Measurements from ENCODE around the gene LRRK1.

The LRRK1 gene

GRCh38 chr15:101001056-101001455 is 81.9 kb downstream of the LRRK1 start:
- no peak for DNase-seq (ENCODE audit: insufficient read length, low spot score)
- no peak for FAIRE-seq

GRCh38 chr15:101001796-101002195 is 82.6 kb downstream of the LRRK1 start:
- FAIRE-seq = no peak
- no peak for DNase-seq (ENCODE audit: insufficient read length, low spot score)

GRCh38 chr15:101003081-101003480 is 83.9 kb downstream of the LRRK1 start:
- no peak for FAIRE-seq
- DNase-seq (ENCODE audit: insufficient read length, low spot score) = no peak

- FAIRE-seq (no peak), DNase-seq (ENCODE audit: insufficient read length, low spot score) (no peak)
Measured at GRCh38 chr15:101003706-101004105, 84.5 kb downstream of the LRRK1 start.

- DNase-seq (ENCODE audit: insufficient read length, low spot score) = no peak
- FAIRE-seq = no peak
Measured at GRCh38 chr15:101004500-101004899, 85.3 kb downstream of the LRRK1 start.

- no peak for DNase-seq (ENCODE audit: insufficient read length, low spot score)
- no peak for FAIRE-seq
Measured at GRCh38 chr15:101004986-101005747, 86.0 kb downstream of the LRRK1 start.

GRCh38 chr15:101006931-101007691 is 88.0 kb downstream of the LRRK1 start:
- FAIRE-seq (no peak), DNase-seq (ENCODE audit: insufficient read length, low spot score) (peak; percentile 86)

- DNase-seq (ENCODE audit: insufficient read length, low spot score) (peak; percentile 68), FAIRE-seq (no peak)
Measured at GRCh38 chr15:101008158-101009139, 89.3 kb downstream of the LRRK1 start.

GRCh38 chr15:101009176-101009575 is 90.0 kb downstream of the LRRK1 start:
- FAIRE-seq (no peak), DNase-seq (ENCODE audit: insufficient read length, low spot score) (no peak)

- FAIRE-seq (no peak), DNase-seq (ENCODE audit: insufficient read length, low spot score) (no peak)
Measured at GRCh38 chr15:101010781-101011180, 91.6 kb downstream of the LRRK1 start.

GRCh38 chr15:101012326-101013200 is 93.4 kb downstream of the LRRK1 start:
- FAIRE-seq = no peak
- DNase-seq (ENCODE audit: insufficient read length, low spot score) = no peak

- no peak for DNase-seq (ENCODE audit: insufficient read length, low spot score)
Measured at GRCh38 chr15:101013201-101013550, 94.0 kb downstream of the LRRK1 start.

GRCh38 chr15:101013769-101014675 is 94.9 kb downstream of the LRRK1 start:
- FAIRE-seq = no peak
- DNase-seq (ENCODE audit: insufficient read length, low spot score) = no peak

More at GRCh38 chr15:101013201-101013550, 94.0 kb downstream of the LRRK1 start:
- no peak for FAIRE-seq

- peak; percentile 68 for FAIRE-seq
Measured at GRCh38 chr15:101014921-101015841, 96.0 kb downstream of the LRRK1 start.

GRCh38 chr15:101016581-101016980 is 97.4 kb downstream of the LRRK1 start:
- no peak for FAIRE-seq
- no peak for DNase-seq (ENCODE audit: insufficient read length, low spot score)

More at GRCh38 chr15:101014921-101015841, 96.0 kb downstream of the LRRK1 start:
- peak; percentile 80 for DNase-seq (ENCODE audit: insufficient read length, low spot score)

GRCh38 chr15:101017093-101017754 is 98.1 kb downstream of the LRRK1 start:
- DNase-seq (ENCODE audit: insufficient read length, low spot score) = no peak
- FAIRE-seq = no peak

- no peak for FAIRE-seq
- no peak for DNase-seq (ENCODE audit: insufficient read length, low spot score)
Measured at GRCh38 chr15:101018016-101018415, 98.9 kb downstream of the LRRK1 start.
